Subcutaneous adipose tissue (tissue), 4 donors: ENCODE results near the gene KCNQ4. TPM values are rescaled to one million over a fixed set of nuclear protein-coding genes. Genes with fewer than 3 reads are reported as not detected.

Experiments
- CTCF ChIP-seq: fragments of 450-650 bp; IDR thresholded peaks from one replicate; pipeline ENCODE4 v1.5.1; 2016; ENCODE audit warnings: low read depth, mild to moderate bottlenecking, control low read depth, antibody characterized with exemption, moderate library complexity
- total RNA-seq, 4 donors: library from RNA; depleted of rRNA; stranded (reverse); fragments of >200 nt; gene quantifications; one replicate each; pipeline ENCODE4 v1.1.0, GENCODE V29; 2016

The KCNQ4 gene
- total RNA-seq, 4 donors from 2014 or later, result 0.34 to 1.1 (median 0.49) TPM; not detected in 1

GRCh38 chr1:40825435-40825788 lies 41.8 kb downstream of the KCNQ4 start:
- no peak for TF ChIP-seq CTCF

GRCh38 chr1:40825996-40826395 lies 42.4 kb downstream of the KCNQ4 start:
- TF ChIP-seq CTCF, result no peak

- no peak for TF ChIP-seq CTCF
Observed at GRCh38 chr1:40829631-40830245, 46.2 kb downstream of the KCNQ4 start.

- no peak for TF ChIP-seq CTCF
Observed at GRCh38 chr1:40830419-40830943, 46.9 kb downstream of the KCNQ4 start.

- TF ChIP-seq CTCF, result no peak
Observed at GRCh38 chr1:40831001-40831732, 47.6 kb downstream of the KCNQ4 start.

- no peak for TF ChIP-seq CTCF
Observed at GRCh38 chr1:40833979-40834378, 50.4 kb downstream of the KCNQ4 start.

GRCh38 chr1:40834968-40835545 lies 51.5 kb downstream of the KCNQ4 start:
- no peak for TF ChIP-seq CTCF
